ENCODE measurements around the gene KDR.

- no peak for TF ChIP-seq CTCF (IDR thresholded peaks at IDR 0.05)
- TF ChIP-seq POLR2A (IDR thresholded peaks at IDR 0.05): no peak
Observed at GRCh38 chr4:55138367-55138766, 13.0 kb upstream of the KDR start.
